GM12878 (cell line): ENCODE results near the gene DEPDC1B. TPM values are rescaled to one million over a fixed set of nuclear protein-coding genes. Genes with fewer than 3 reads are reported as not detected.

Experiments
- ATAC-seq: fragments of 200-7000 bp; cut with Tn5 transposase; 3 replicates; pipeline ENCODE4 v1.9.1; 2020; ENCODE audit warnings: mild to moderate bottlenecking, moderate library complexity
- BruUV-seq: library from RNA; stranded (reverse); fragments of 400-500 nt; replicated peaks from 2 replicates; lab custom pipeline; 2021; lab: Mats Ljungman, UMichigan
- CTCF ChIA-PET: fragments of 300-600 bp; sonication (Branson Sonifier 250); formaldehyde crosslinking; extraction: SDS; loops from one replicate; lab custom pipeline; 2021; ENCODE audit warnings: inconsistent platforms; lab: Yijun Ruan, JAX
- POLR2A ChIA-PET: fragments of 350-600 bp; formaldehyde crosslinking; extraction: SDS; loops from one replicate; lab custom pipeline; 2021; ENCODE audit warnings: inconsistent platforms; lab: Charles Lee
- RAD21 ChIA-PET: fragments of 300-600 bp; sonication (Branson Sonifier 250); formaldehyde crosslinking; loops from one replicate; lab custom pipeline; 2023; ENCODE audit warnings: antibody characterized with exemption; ENCODE audit not compliant: unreplicated experiment; lab: Charles Lee
- SMC1A ChIA-PET: fragments of 300-600 bp; sonication (Branson Sonifier 250); formaldehyde crosslinking; loops from one replicate; lab custom pipeline; 2023; ENCODE audit not compliant: unreplicated experiment, uncharacterized antibody; lab: Charles Lee
- DNase-seq: peaks from one replicate; pipeline ENCODE4 v3.0.0-alpha.2; 2011; ENCODE audit warnings: low read depth, low spot score
- FAIRE-seq: peaks from 3 replicates; lab custom pipeline; 2011; peaks lifted over from hg19 to GRCh38; lab: Jason Lieb, UNC
- H2AFZ ChIP-seq: 2 replicates; pipeline ENCODE4 v1.6.0; 2011; ENCODE audit warnings: low read depth, low read length, control low read depth; ENCODE audit not compliant: control insufficient read depth
- H3K27ac ChIP-seq: 2 replicates; pipeline ENCODE4 v1.5.1; 2011; ENCODE audit warnings: control low read depth; ENCODE audit not compliant: control insufficient read depth, insufficient read depth
- H3K27me3 ChIP-seq, 2 experiments: replicated peaks in 1 of 2; 2 replicates each; pipeline versions ENCODE4 v1.6.0 to v1.6.1; 2011; ENCODE audit warnings: low read length in 1 of 2; ENCODE audit not compliant: control insufficient read depth in 2 of 2, insufficient read depth in 2 of 2
- H3K36me3 ChIP-seq, 2 experiments: 2 replicates each; pipeline ENCODE4 v1.5.1; 2011; ENCODE audit warnings: low read length in 1 of 2; ENCODE audit not compliant: control insufficient read depth in 2 of 2, insufficient read depth in 2 of 2
- H3K4me1 ChIP-seq: 2 replicates; pipeline ENCODE4 v1.6.1; 2011; ENCODE audit warnings: mild to moderate bottlenecking, low read length, moderate library complexity, mixed read lengths; ENCODE audit not compliant: control insufficient read depth, insufficient read depth
- H3K4me2 ChIP-seq: 2 replicates; pipeline ENCODE4 v1.6.0; 2011; ENCODE audit warnings: control low read depth; ENCODE audit not compliant: control insufficient read depth, insufficient read depth
- H3K4me3 ChIP-seq: fragments of 200-600 bp; sonication (generic); 2 replicates; pipeline ENCODE4 v1.5.1; 2016
- H3K79me2 ChIP-seq: 2 replicates; pipeline ENCODE4 v1.6.0; 2011; ENCODE audit warnings: low read length; ENCODE audit not compliant: control insufficient read depth, insufficient read depth
- H3K9ac ChIP-seq: 2 replicates; pipeline ENCODE4 v1.8.0; 2011; ENCODE audit warnings: low read length, control low read depth, mixed read lengths; ENCODE audit not compliant: control insufficient read depth, insufficient read depth
- H3K9me3 ChIP-seq: replicated peaks from 3 replicates; pipeline ENCODE4 v1.5.1; 2011; ENCODE audit warnings: mild to moderate bottlenecking, low read length; ENCODE audit not compliant: control insufficient read depth, insufficient read depth
- H4K20me1 ChIP-seq: 2 replicates; pipeline ENCODE4 v1.6.0; 2011; ENCODE audit not compliant: control insufficient read depth, insufficient read depth
- MAX ChIP-seq: IDR thresholded peaks from 2 replicates; pipeline ENCODE4 v1.6.1; 2012; ENCODE audit warnings: low read depth, low read length, improper control_type of control experiment
- NKRF ChIP-seq: fragments of 450-650 bp; conservative IDR thresholded peaks from 2 replicates; pipeline ENCODE4 v1.6.1; 2017; ENCODE audit warnings: mild to moderate bottlenecking, moderate library complexity
- RBBP5 ChIP-seq: fragments of 200-600 bp; sonication (generic); conservative IDR thresholded peaks from 2 replicates; pipeline ENCODE4 v1.6.1; 2016
- WGBS: methylation state at CpG from one replicate; pipeline ENCODE4 v1.1.6; 2016; ENCODE audit warnings: low lambda C conversion rate; ENCODE audit not compliant: insufficient replicate concordance, insufficient coverage; ENCODE audit errors: missing lambda C conversion rate; 5-methylcytosine and 5-hydroxymethylcytosine counted together
- in situ Hi-C: fragments of 300-500 bp; cut with MboI; formaldehyde crosslinking; loops from 9 replicates; pipeline ENCODE4 v1.14.3; 2018; ENCODE audit warnings: mixed read lengths
- intact Hi-C: fragments of 100-400 bp; cut with micrococcal nuclease; formaldehyde crosslinking; loops from one replicate; pipeline ENCODE4 v1.14.2; 2022; ENCODE audit not compliant: unreplicated experiment
- polyA plus RNA-seq, 11 experiments: library from polyadenylated mRNA; depleted of rRNA in 4 of 11; unstranded in 6 of 11; stranded (reverse) in 5 of 11; fragments of >200 nt; fragmentation: Nextera tagmentation in 4 of 11; fragmentation: Illumina TruSeq in 1 of 11; extraction: Ambion mirVana in 4 of 11; extraction: Trizol in 1 of 11; gene quantifications; 1 replicate in 1 of 11; 2 replicates in 10 of 11; pipeline versions ENCODE4 v1.2.1 to v1.2.3, GENCODE V29; 2011 to 2016; ENCODE audit warnings: inconsistent platforms in 2 of 11, missing spikeins in 2 of 11, low read depth in 1 of 11
- total RNA-seq, 4 experiments: library from RNA; depleted of rRNA in 3 of 4; stranded (reverse); fragments of >200 nt in 3 of 4; fragmentation: Illumina TruSeq in 1 of 4; extraction: Trizol in 1 of 4; gene quantifications; 2 replicates each; pipeline versions ENCODE4 v1.2.1 to v1.2.3, GENCODE V29; 2013 to 2021

Gene DEPDC1B
- total and polyA plus RNA-seq, 10 of the 15 experiments (the other 5 are each of a cell fraction or from before 2014, with no cell fraction given): 29.7 to 56.5 (median 35.5) TPM

DNA sequence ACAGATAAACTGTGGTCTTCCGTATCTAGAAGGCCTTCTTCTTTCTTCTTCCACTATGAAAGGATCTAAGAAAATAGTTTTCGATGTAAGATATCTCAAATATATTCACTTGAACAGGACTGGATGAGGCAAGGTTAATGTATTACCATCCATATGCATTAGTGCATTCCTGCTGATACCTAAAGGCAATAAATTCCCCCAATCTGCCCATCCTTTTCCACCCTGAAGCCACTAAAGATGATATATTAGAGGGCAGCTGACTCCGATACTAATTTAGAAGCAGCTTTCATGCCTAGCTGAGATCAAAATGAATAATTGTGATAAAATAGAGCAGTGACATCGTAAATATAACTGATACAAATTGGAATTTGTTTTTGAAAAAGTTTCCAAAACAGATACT lies 63.3 kb downstream of the DEPDC1B start (continued):
- no peak for TF ChIP-seq NKRF

DNA sequence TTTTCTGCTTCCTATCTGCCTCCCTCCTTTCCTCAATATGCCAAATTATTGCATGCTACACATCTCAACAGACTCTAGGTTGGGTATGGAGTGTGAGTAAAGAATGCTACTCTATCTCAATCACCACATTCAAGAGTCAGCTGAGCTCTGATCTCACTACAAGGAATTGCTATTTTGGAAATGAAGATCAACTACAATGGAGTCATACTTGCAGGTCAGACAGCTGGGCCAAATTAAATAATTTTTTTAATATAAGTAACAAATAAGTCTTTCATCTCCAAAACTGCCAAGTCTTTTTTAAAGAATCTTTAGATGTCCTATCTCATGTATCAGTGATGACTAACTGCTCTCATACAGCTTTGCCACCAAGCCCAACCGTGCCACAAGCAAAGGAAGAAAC lies 64.0 kb downstream of the DEPDC1B start:
- RAD21 ChIA-PET: no interaction called here

More for the DNA sequence above, 64.0 kb downstream of the DEPDC1B start:
- SMC1A ChIA-PET: interaction anchor here (0.5 to 1.2 kb wide), 3 partner anchors 11 to 122 kb away, joined by 3 to 4 read pairs (median 4); no protein-coding TSS in a partner anchor
- WGBS: 100% methylated on average over 1 of the region's 1 CpG
- Histone ChIP-seq H2AFZ (no peak overlapping the region), H3K4me2 (no peak overlapping the region), H3K27ac (no peak overlapping the region), H3K4me3 (no peak overlapping the region), H3K79me2 (no peaks in the 10 kb centered on the region), H3K27me3 (no peaks in the 10 kb centered on the region), H3K9ac (no peak overlapping the region), H4K20me1 (no peaks in the 10 kb centered on the region), H3K4me1 (no peaks in the 10 kb centered on the region), H3K36me3 (peaks cover 3 to 10% of the 10 kb centered on the region in 2 experiments), H3K9me3 (no peaks in the 10 kb centered on the region; the same call in 2 of the 3 replicates)
- CTCF ChIA-PET: interaction anchor here (0.8 kb wide), 1 partner anchor 349 kb away, joined by 3 read pairs; no protein-coding TSS in a partner anchor
- intact Hi-C loops: no loop called here
- POLR2A ChIA-PET: interaction anchor here (0.7 kb wide), 1 partner anchor 95 kb away, joined by 3 read pairs; no protein-coding TSS in a partner anchor
- no peak for ATAC-seq
- no peak for DNase-seq
- FAIRE-seq: no peak
- TF ChIP-seq MAX: no peak
- TF ChIP-seq RBBP5: no peak
- TF ChIP-seq, all 136 proteins: peak for 0
- in situ Hi-C loops: no loop called here
- BruUV-seq: no TSS peak
